HepG2 (cell line): ENCODE measurements around the gene ERFL. TPM values are rescaled to one million over a fixed set of nuclear protein-coding genes. Genes with fewer than 3 reads are reported as not detected.

Experiments
- ATAC-seq: fragments of 200-7000 bp; cut with Tn5 transposase; 3 replicates; pipeline ENCODE4 v1.9.1; 2020; ENCODE audit warnings: mild to moderate bottlenecking, moderate library complexity
- BruUV-seq: library from RNA; stranded (reverse); fragments of 400-500 nt; replicated peaks from 2 replicates; lab custom pipeline; 2021; lab: Mats Ljungman, UMichigan
- CTCF ChIA-PET: fragments of 300-600 bp; formaldehyde crosslinking; extraction: SDS; loops from one replicate; lab custom pipeline; 2021; ENCODE audit warnings: low total read pairs, inconsistent platforms, low intra/inter-chr PET ratio; lab: Yijun Ruan, JAX
- POLR2A ChIA-PET: fragments of 350-600 bp; sonication (Branson Sonifier 250); formaldehyde crosslinking; loops from one replicate; lab custom pipeline; 2020; ENCODE audit warnings: antibody characterized with exemption, inconsistent platforms; lab: Yijun Ruan, JAX
- DNase-seq: peaks from one replicate; pipeline ENCODE4 v3.0.0-alpha.2; 2015; ENCODE audit warnings: low spot score
- FAIRE-seq: peaks from 3 replicates; lab custom pipeline; 2011; peaks lifted over from hg19 to GRCh38; lab: Jason Lieb, UNC
- H2AFZ ChIP-seq: one replicate; pipeline ENCODE4 v1.6.1; 2011; ENCODE audit warnings: low read length, inconsistent platforms
- H3K27ac ChIP-seq: fragments of 300-600 bp; 3 replicates; pipeline ENCODE4 v1.8.0; 2011; ENCODE audit warnings: mixed run types, mild to moderate bottlenecking, mixed read lengths, low read length, inconsistent platforms; ENCODE audit not compliant: insufficient read depth; ENCODE audit errors: extremely low read length
- H3K27me3 ChIP-seq, 2 experiments: fragments of 200-600 bp in 1 of 2; 2 replicates in 1 of 2; 3 replicates in 1 of 2; pipeline versions ENCODE4 v1.6.0 to v1.8.0; 2011; ENCODE audit warnings: low read length in 2 of 2, mild to moderate bottlenecking in 2 of 2, moderate library complexity in 2 of 2, inconsistent platforms in 1 of 2; ENCODE audit not compliant: insufficient read depth in 2 of 2, control insufficient read depth in 1 of 2
- H3K36me3 ChIP-seq, 2 experiments: fragments of 200-600 bp in 1 of 2; replicated peaks in 1 of 2; 2 replicates in 1 of 2; 3 replicates in 1 of 2; pipeline versions ENCODE4 v1.5.1 to v1.8.0; 2011; ENCODE audit warnings: low read length in 2 of 2, inconsistent platforms in 1 of 2; ENCODE audit not compliant: insufficient read depth in 2 of 2, control insufficient read depth in 1 of 2
- H3K4me1 ChIP-seq: 2 replicates; pipeline ENCODE4 v1.5.1; 2012; ENCODE audit warnings: low read length, inconsistent platforms; ENCODE audit not compliant: insufficient read depth
- H3K4me2 ChIP-seq: 2 replicates; pipeline ENCODE4 v1.6.0; 2011; ENCODE audit warnings: low read depth, low read length, inconsistent platforms
- H3K4me3 ChIP-seq, 3 experiments: fragments of 200-600 bp in 1 of 3; sonication (generic), shearing (Covaris generic) in 1 of 3; replicated peaks in 1 of 3; 2 replicates each; pipeline ENCODE4 v1.5.1; 2011 to 2016; ENCODE audit warnings: low read length in 3 of 3, inconsistent platforms in 2 of 3, low read depth in 2 of 3, mild to moderate bottlenecking in 2 of 3, control low read depth in 1 of 3, mixed read lengths in 1 of 3; ENCODE audit not compliant: insufficient read depth in 1 of 3
- H3K79me2 ChIP-seq: one replicate; pipeline ENCODE4 v1.6.1; 2011; ENCODE audit warnings: low read length, inconsistent platforms; ENCODE audit not compliant: insufficient read depth
- H3K9ac ChIP-seq: 2 replicates; pipeline ENCODE4 v1.6.0; 2011; ENCODE audit warnings: mild to moderate bottlenecking, low read depth, low read length, inconsistent platforms; ENCODE audit not compliant: insufficient read depth
- H3K9me3 ChIP-seq: 2 replicates; pipeline ENCODE4 v1.5.1; 2012; ENCODE audit warnings: mild to moderate bottlenecking, low read length
- H4K20me1 ChIP-seq: 2 replicates; pipeline ENCODE4 v1.6.0; 2011; ENCODE audit warnings: inconsistent platforms, mild to moderate bottlenecking, low read length, moderate library complexity; ENCODE audit not compliant: insufficient read depth
- ARID4A ChIP-seq: sonication (generic); formaldehyde crosslinking; IDR thresholded peaks from 2 replicates; pipeline ENCODE4 v1.5.0; 2020; ENCODE audit warnings: mild to moderate bottlenecking, missing genetic modification reagents, borderline replicate concordance
- CREB1 ChIP-seq, 2 experiments: fragments of 450-650 bp in 1 of 2; IDR thresholded peaks; 2 replicates each; pipeline ENCODE4 v1.6.1; 2016 to 2017; ENCODE audit warnings: control low read depth in 1 of 2, mild to moderate bottlenecking in 1 of 2, missing compliant biosample characterization in 1 of 2, missing genetic modification characterization in 1 of 2
- DRAP1 ChIP-seq: IDR thresholded peaks from 2 replicates; pipeline ENCODE4 v1.6.1; 2016; ENCODE audit warnings: missing genetic modification reagents, missing compliant biosample characterization
- MED8 ChIP-seq: sonication (generic); formaldehyde crosslinking; IDR thresholded peaks from 2 replicates; pipeline ENCODE4 v1.8.1; 2023; ENCODE audit warnings: mild to moderate bottlenecking, missing genetic modification reagents; ENCODE audit not compliant: insufficient replicate concordance
- MTA1 ChIP-seq: sonication (generic); formaldehyde crosslinking; IDR thresholded peaks from 2 replicates; pipeline ENCODE4 v1.4.0; 2020; ENCODE audit warnings: missing genetic modification reagents, mild to moderate bottlenecking, borderline replicate concordance
- NR0B2 ChIP-seq: sonication (generic); formaldehyde crosslinking; IDR thresholded peaks from 2 replicates; pipeline ENCODE4 v1.4.0; 2020; ENCODE audit warnings: mild to moderate bottlenecking, missing genetic modification reagents
- RARG ChIP-seq: sonication (generic); formaldehyde crosslinking; IDR thresholded peaks from 2 replicates; pipeline ENCODE4 v1.4.0; 2020; ENCODE audit warnings: low read depth, mild to moderate bottlenecking, missing genetic modification reagents
- SP1 ChIP-seq, 2 experiments: fragments of 450-650 bp in 1 of 2; sonication (generic) in 1 of 2; formaldehyde crosslinking in 1 of 2; IDR thresholded peaks; 2 replicates each; pipeline versions ENCODE4 v1.4.0 to v1.6.1; 2016 to 2020; ENCODE audit warnings: missing genetic modification reagents in 1 of 2
- SP2 ChIP-seq: sonication (generic); formaldehyde crosslinking; IDR thresholded peaks from 2 replicates; pipeline ENCODE4 v1.5.1; 2020; ENCODE audit warnings: mild to moderate bottlenecking, missing genetic modification reagents
- TP53 ChIP-seq: sonication (generic); formaldehyde crosslinking; conservative IDR thresholded peaks from 2 replicates; pipeline ENCODE4 v1.4.0; 2020; ENCODE audit warnings: missing genetic modification reagents
- ZBTB38 ChIP-seq: sonication (generic); formaldehyde crosslinking; IDR thresholded peaks from 2 replicates; pipeline ENCODE4 v1.5.1; 2020; ENCODE audit warnings: mild to moderate bottlenecking, missing genetic modification reagents
- ZKSCAN5 ChIP-seq: sonication (generic); formaldehyde crosslinking; IDR thresholded peaks from 2 replicates; pipeline ENCODE4 v1.5.1; 2020; ENCODE audit warnings: mild to moderate bottlenecking, missing genetic modification reagents
- ZNF431 ChIP-seq: sonication (generic); formaldehyde crosslinking; IDR thresholded peaks from 2 replicates; pipeline ENCODE4 v1.9.0; 2022; ENCODE audit warnings: missing genetic modification reagents, low read depth, mild to moderate bottlenecking, borderline replicate concordance
- WGBS: methylation state at CpG from one replicate; pipeline ENCODE4 v1.1.6; 2017; ENCODE audit warnings: low lambda C conversion rate; 5-methylcytosine and 5-hydroxymethylcytosine counted together
- in situ Hi-C: cut with HindIII; loops from 2 replicates; pipeline ENCODE4 v1.10.0; 2017; ENCODE audit warnings: low pct_unique_long_range_greater_than_20kb; ENCODE audit not compliant: extremely low pct_ligation_motif_present
- intact Hi-C: fragments of 100-400 bp; cut with micrococcal nuclease; formaldehyde crosslinking; loops from one replicate; pipeline ENCODE4 v1.10.0; 2022; ENCODE audit not compliant: unreplicated experiment
- polyA plus RNA-seq, 8 experiments: library from polyadenylated mRNA; depleted of rRNA in 3 of 8; stranded (reverse) in 7 of 8; unstranded in 1 of 8; fragments of >200 nt; fragmentation: Illumina TruSeq in 4 of 8; extraction: Trizol in 4 of 8; gene quantifications; 2 replicates each; pipeline versions ENCODE4 v1.2.1 to v1.2.3, GENCODE V29; 2011 to 2016; ENCODE audit warnings: low read depth in 4 of 8, missing spikeins in 1 of 8, mixed read lengths in 1 of 8; ENCODE audit not compliant: insufficient read depth in 1 of 8
- total RNA-seq, 5 experiments: library from RNA; depleted of rRNA; stranded (reverse); fragments of >200 nt; fragmentation: Illumina TruSeq; extraction: Trizol; gene quantifications; 2 replicates each; pipeline ENCODE4 v1.2.3, GENCODE V29; 2016; ENCODE audit warnings: low read depth in 1 of 5

ERFL gene
- total and polyA plus RNA-seq, 2 of the 13 experiments (the other 11 are each of a cell fraction or from before 2014, with no cell fraction given) = not detected

DNA sequence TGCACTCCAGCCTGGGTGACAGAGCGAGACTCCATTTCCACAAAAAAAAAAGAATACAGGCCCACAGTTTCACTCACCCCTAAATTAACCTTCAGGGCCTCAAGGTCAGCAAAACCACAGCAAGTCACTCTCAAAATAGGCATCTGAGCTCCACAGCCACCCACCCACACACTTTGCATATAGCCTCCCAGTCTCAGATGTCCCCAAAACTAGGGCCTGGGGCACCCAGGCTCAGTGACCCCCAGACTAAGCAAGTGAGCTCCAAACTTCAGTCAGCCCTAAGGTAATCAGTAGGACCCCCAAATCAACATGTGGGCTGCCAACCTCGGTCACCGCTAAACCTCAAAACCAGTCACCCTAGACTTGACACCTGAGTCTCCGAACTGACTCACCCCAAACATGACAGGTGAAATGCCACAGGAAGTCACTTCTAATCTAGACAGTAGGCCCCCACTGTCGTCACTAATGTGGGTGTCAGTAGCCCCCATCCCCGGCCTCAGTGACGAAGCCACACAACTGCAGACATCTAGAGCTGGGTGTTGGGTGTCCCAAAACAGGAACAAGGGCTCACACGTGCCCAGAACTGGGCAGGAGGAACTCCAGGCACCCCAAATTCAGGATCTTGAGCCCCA is 17.0 kb upstream of the ERFL start:
- ATAC-seq (no peak), FAIRE-seq (no peak), DNase-seq (no peak)
- in situ Hi-C loops = no loop called here
- Histone ChIP-seq H3K27ac (no peak overlapping the region), H3K9me3 (no peaks in the 10 kb centered on the region), H3K9ac (no peak overlapping the region), H2AFZ (no peak overlapping the region), H4K20me1 (no peaks in the 10 kb centered on the region), H3K36me3 (no peaks in the 10 kb centered on the region), H3K4me1 (no peaks in the 10 kb centered on the region), H3K4me3 (no peak overlapping the region), H3K27me3 (peaks cover 4 to 18% of the 10 kb centered on the region in 2 experiments; a peak in 3 of 5 replicates), H3K79me2 (no peaks in the 10 kb centered on the region), H3K4me2 (no peak overlapping the region)
- CTCF ChIA-PET = no interaction called here
- WGBS = 18% methylated on average over 3 of the region's 8 CpGs
- intact Hi-C loops = no loop called here
- POLR2A ChIA-PET = no interaction called here
- no TSS peak for BruUV-seq
- TF ChIP-seq MTA1 (CRISPR knock-in tag) (no peak), CREB1 (IDR thresholded peaks at IDR 0.05) (peak; percentile 26; the same call in 1 of the 2 replicates), CREB1 (CRISPR knock-in tag; IDR thresholded peaks at IDR 0.05) (no peak)

DNA sequence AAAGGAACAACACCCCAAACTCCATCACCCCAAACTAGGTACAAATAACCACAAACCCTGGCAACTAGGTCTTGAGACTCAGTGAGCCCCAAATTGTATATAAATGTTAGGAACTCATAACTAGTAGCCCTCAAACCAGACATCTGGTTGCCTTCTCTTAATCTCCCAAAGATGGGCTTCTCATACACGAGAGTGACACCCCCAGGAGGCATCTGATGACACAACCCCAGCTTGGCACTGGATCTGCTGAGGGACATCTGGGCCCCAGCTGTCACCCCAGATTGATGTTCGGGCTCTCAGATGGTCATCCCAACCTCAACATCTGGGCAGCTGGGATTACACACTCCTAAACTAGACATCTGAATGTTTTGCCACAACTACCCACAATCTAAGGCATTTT is 16.1 kb upstream of the ERFL start:
- intact Hi-C loops = no loop called here
- H2AFZ ChIP-seq = no peak overlapping the region
- 14% methylated on average over 2 of the region's 2 CpGs for WGBS
- no peak for TF ChIP-seq NR0B2
- TF ChIP-seq RARG = no peak
- TF ChIP-seq ZNF431 (CRISPR knock-in tag) = no peak
- TF ChIP-seq ZKSCAN5 (CRISPR knock-in tag) = no peak
- no peak for TF ChIP-seq SP1 (IDR thresholded peaks at IDR 0.05)
- no peak for TF ChIP-seq SP1 (CRISPR knock-in tag; IDR thresholded peaks at IDR 0.05)
- no peak for TF ChIP-seq TP53 (CRISPR knock-in tag)
- TF ChIP-seq DRAP1 = no peak
- no peak for TF ChIP-seq ZBTB38 (CRISPR knock-in tag)
- TF ChIP-seq SP2 (CRISPR knock-in tag) = no peak
- no peak for TF ChIP-seq ARID4A (CRISPR knock-in tag)
- no peak for TF ChIP-seq MED8 (CRISPR knock-in tag)

More for the DNA sequence above, 16.1 kb upstream of the ERFL start:
- Histone ChIP-seq H3K9ac (no peak overlapping the region), H3K27me3 (peaks cover 7 to 22% of the 10 kb centered on the region in 2 experiments; a peak in 3 of 5 replicates), H3K4me2 (no peak overlapping the region), H4K20me1 (no peaks in the 10 kb centered on the region), H3K9me3 (no peaks in the 10 kb centered on the region), H3K79me2 (no peaks in the 10 kb centered on the region), H3K4me3 (no peak overlapping the region), H3K27ac (no peak overlapping the region), H3K4me1 (no peaks in the 10 kb centered on the region), H3K36me3 (no peaks in the 10 kb centered on the region)
- ChIA-PET CTCF (no interaction called here), POLR2A (no interaction called here)
- ATAC-seq = no peak
- DNase-seq = no peak
- no TSS peak for BruUV-seq
- in situ Hi-C loops = no loop called here
- no peak for FAIRE-seq
